GM06990 (cell line): ENCODE measurements around the gene CLMN.

Experiments used
- DNase-seq: peaks from one replicate; pipeline ENCODE4 v3.0.0-alpha.2; 2011; ENCODE audit not compliant: insufficient read length; ENCODE audit errors: extremely low read depth
- H3K27me3 ChIP-seq: replicated peaks from 2 replicates; pipeline ENCODE4 v1.6.0; 2011; ENCODE audit warnings: low read length; ENCODE audit not compliant: control insufficient read depth, insufficient read depth
- H3K36me3 ChIP-seq: 2 replicates; pipeline ENCODE4 v1.5.1; 2011; ENCODE audit warnings: low read length; ENCODE audit not compliant: control insufficient read depth, insufficient read depth
- H3K4me3 ChIP-seq: replicated peaks from 2 replicates; pipeline ENCODE4 v1.5.1; 2011; ENCODE audit warnings: low read depth, mild to moderate bottlenecking, control low read depth, low read length
- CTCF ChIP-seq: IDR thresholded peaks from 2 replicates; pipeline ENCODE4 v1.5.1; 2011; ENCODE audit warnings: low read length, control low read depth, mild to moderate bottlenecking, inconsistent platforms; ENCODE audit not compliant: insufficient read depth, poor library complexity, severe bottlenecking

The CLMN gene

DNA sequence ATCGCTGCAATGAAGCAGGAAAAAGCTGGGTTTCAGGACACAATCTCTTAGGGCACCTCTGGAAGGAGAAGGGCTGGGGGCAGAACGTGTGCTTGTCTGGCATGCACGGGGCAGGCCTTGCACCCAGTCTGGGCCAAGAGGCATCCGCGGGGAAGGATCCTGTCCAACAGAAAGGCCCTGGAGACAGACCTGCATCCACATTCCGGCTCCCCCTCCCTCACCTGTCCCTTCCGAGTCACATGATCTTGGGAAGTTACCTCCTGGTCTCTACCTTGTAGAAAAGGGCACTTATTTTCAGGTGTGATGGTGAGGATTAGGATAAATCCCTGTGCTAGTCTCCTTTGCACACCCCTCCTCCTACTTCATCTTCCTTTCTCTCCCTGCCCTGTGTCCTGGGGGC, 25.4 kb downstream of the CLMN start:
- no peak for DNase-seq
- TF ChIP-seq CTCF = no peak
- H3K36me3 ChIP-seq = no peaks in the 10 kb centered on the region
- H3K27me3 ChIP-seq = no peaks in the 10 kb centered on the region
- no peak overlapping the region for H3K4me3 ChIP-seq

DNA sequence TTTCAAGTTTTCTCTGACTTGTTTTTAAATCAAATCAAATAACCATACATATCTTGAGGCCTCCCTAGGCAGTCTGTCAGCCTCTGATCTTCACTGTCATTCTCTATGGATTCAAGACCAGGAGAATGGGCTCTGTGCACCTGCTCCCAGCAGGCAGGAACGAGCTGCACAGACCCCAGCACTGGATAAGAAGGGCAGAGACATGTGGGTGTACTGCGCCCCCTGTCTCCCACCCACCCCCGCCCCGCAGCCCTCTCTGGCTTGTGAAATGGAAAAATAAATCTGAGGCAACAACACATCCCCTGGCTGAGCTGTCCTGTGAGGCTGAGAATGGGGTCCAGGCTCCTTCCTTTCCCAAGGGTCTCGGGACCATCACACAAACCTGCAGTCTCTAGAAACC, 26.3 kb downstream of the CLMN start:
- DNase-seq = no peak
- Histone ChIP-seq H3K27me3 (no peaks in the 10 kb centered on the region; the same call in 1 of the 2 replicates), H3K4me3 (no peak overlapping the region), H3K36me3 (no peaks in the 10 kb centered on the region)
- TF ChIP-seq CTCF = no peak

DNA sequence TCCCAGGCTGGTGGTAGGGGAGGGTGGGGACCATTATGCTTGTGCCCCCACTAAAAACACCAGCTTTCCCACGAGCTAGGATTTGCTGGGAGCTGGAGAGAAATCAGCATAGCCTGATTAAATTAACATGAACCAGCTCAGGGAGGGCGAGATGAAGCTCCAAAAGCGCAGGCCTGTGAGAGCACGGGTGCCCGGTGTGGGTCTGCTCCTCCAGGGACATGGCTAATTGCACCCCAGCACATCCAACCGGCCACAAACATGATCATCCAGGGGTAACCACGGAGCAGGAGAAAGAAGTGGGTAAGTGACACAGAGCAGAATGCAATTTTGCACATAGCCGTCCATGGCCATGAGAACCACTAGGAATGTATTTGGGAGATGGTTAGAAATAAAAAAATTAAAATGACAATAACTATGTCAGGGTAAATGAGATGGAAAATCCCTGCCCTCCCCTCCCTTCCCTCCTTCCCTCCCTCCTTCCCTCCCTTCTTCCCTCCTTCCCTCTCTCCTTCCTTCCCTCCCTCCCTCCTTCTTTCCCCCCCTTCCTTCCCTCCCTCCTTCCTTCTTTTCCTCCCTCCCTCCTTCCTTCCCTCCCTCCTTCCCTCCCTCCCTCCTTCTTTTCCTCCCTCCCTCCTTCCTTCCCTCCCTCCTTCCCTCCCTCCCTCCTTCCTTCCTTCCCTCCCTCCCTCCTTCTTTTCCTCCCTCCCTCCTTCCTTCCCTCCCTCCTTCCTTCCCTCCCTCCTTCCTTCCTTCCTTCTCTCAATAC, 26.9 kb downstream of the CLMN start:
- no peaks in the 10 kb centered on the region for H3K36me3 ChIP-seq
- DNase-seq = no peak
- no peaks in the 10 kb centered on the region; the same call in 1 of the 2 replicates for H3K27me3 ChIP-seq
- TF ChIP-seq CTCF = no peak
- no peak overlapping the region for H3K4me3 ChIP-seq

DNA sequence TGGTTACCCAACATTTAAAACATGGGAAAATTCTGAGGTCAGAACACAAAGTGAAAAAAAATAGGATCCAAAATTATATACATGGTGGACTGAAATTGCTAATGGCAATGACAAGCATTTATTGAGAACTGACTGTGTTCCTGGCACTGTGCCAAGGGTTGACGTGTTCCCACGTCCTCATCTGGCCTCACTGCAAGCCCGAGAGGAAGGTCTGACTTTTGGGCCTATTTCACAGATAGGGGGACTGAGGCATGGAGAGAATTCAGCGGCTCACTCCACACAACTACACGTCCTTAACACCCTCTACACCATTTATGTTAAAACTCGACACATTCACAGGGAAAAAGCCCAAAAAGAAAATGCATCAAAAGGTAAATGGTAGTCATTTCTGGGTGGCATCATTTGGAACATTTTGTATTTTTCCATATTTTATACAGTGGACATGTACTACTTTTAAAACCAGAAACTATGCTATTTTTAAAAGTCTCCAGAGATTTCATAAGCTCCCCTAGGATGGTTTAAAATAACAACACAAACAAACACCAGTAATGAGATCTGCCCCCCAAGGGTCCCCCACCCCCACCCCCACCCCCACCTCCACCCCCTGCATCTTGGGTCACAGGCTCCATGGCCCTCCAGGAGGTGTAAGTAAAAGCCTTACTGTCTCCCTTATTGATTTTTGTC, 27.7 kb downstream of the CLMN start:
- Histone ChIP-seq H3K27me3 (no peaks in the 10 kb centered on the region; the same call in 1 of the 2 replicates), H3K4me3 (no peak overlapping the region), H3K36me3 (no peaks in the 10 kb centered on the region)
- no peak for TF ChIP-seq CTCF
- DNase-seq = no peak

DNA sequence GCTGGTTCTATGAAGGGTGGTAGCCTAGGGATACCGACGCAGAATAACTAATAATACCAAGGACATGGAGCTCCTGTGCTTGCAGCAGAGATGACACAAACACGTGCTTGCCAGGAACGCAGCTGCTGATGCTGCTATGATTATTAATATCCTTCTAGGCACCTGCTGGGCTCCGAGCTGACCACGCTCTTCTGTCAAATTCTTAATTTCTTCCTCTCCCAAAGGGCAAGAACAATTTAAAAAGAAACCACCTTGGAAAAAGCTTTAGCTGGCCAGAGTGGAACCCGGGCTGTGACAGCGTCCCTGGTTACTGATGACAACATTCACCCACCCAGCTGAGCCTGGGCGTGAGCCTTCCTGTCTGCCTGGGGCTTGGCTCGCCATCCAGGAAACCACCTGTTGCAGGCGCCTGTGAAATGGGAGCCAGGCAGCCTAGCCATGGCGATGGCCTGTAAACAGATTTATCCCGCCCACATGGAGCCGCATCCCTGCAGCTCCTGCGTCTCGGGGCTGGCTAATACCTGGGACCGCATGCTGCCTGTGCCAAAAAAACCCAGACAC, 28.8 kb downstream of the CLMN start:
- TF ChIP-seq CTCF = no peak
- no peak for DNase-seq
- Histone ChIP-seq H3K36me3 (no peaks in the 10 kb centered on the region), H3K27me3 (no peaks in the 10 kb centered on the region; the same call in 1 of the 2 replicates), H3K4me3 (no peak overlapping the region)
